Keratinocyte (primary cell): ENCODE data around the gene OR4P4. TPM values are rescaled to one million over a fixed set of nuclear protein-coding genes. Genes with fewer than 3 reads are reported as not detected.

Experiments used
- DNase-seq: peaks from one replicate; pipeline ENCODE4 v3.0.0-alpha.2; 2011; ENCODE audit warnings: low read depth, missing footprints, low spot score
- FAIRE-seq: peaks from 2 replicates; lab custom pipeline; 2011; peaks lifted over from hg19 to GRCh38; lab: Jason Lieb, UNC
- H2AFZ ChIP-seq: 2 replicates; pipeline ENCODE4 v1.6.0; 2012; ENCODE audit warnings: low read length, control low read depth, inconsistent platforms; ENCODE audit not compliant: control insufficient read depth
- H3K27ac ChIP-seq: 2 replicates; pipeline ENCODE4 v1.5.1; 2011; ENCODE audit warnings: low read length; ENCODE audit not compliant: control insufficient read depth, insufficient read depth
- H3K27me3 ChIP-seq: 3 replicates; pipeline ENCODE4 v1.6.0; 2011; ENCODE audit warnings: low read length; ENCODE audit not compliant: control insufficient read depth, insufficient read depth; ENCODE audit errors: extremely low read depth
- H3K36me3 ChIP-seq, 2 experiments: 2 replicates in 1 of 2; 3 replicates in 1 of 2; pipeline ENCODE4 v1.5.1; 2011; ENCODE audit warnings: low read length in 2 of 2, mild to moderate bottlenecking in 1 of 2; ENCODE audit not compliant: control insufficient read depth in 2 of 2, insufficient read depth in 2 of 2; ENCODE audit errors: extremely low read depth in 1 of 2
- H3K4me1 ChIP-seq: 3 replicates; pipeline ENCODE4 v1.5.1; 2011; ENCODE audit warnings: low read length; ENCODE audit not compliant: control insufficient read depth, insufficient read depth; ENCODE audit errors: extremely low read depth
- H3K4me2 ChIP-seq: 3 replicates; pipeline ENCODE4 v1.6.0; 2011; ENCODE audit warnings: low read depth, low read length; ENCODE audit not compliant: control insufficient read depth, insufficient read depth; ENCODE audit errors: extremely low read depth
- H3K4me3 ChIP-seq, 3 experiments: fragments of 200-600 bp in 1 of 3; sonication (generic) in 1 of 3; 2 replicates in 2 of 3; 3 replicates in 1 of 3; pipeline ENCODE4 v1.5.1; 2011 to 2016; ENCODE audit warnings: low read length in 3 of 3, mild to moderate bottlenecking in 3 of 3, control low read depth in 2 of 3, inconsistent platforms in 1 of 3, low read depth in 1 of 3, mixed read lengths in 1 of 3, mixed run types in 1 of 3, moderate library complexity in 1 of 3; ENCODE audit not compliant: control insufficient read depth in 2 of 3, insufficient read depth in 2 of 3; ENCODE audit errors: extremely low read depth in 1 of 3
- H3K79me2 ChIP-seq: 2 replicates; pipeline ENCODE4 v1.6.0; 2012; ENCODE audit warnings: low read length; ENCODE audit not compliant: control insufficient read depth, insufficient read depth
- H3K9ac ChIP-seq: 3 replicates; pipeline ENCODE4 v1.6.0; 2011; ENCODE audit warnings: low read length; ENCODE audit not compliant: control insufficient read depth, insufficient read depth; ENCODE audit errors: extremely low read depth
- H3K9me1 ChIP-seq: 3 replicates; pipeline ENCODE4 v1.6.0; 2011; ENCODE audit warnings: low read length; ENCODE audit not compliant: control insufficient read depth, insufficient read depth; ENCODE audit errors: extremely low read depth
- H3K9me3 ChIP-seq: 2 replicates; pipeline ENCODE4 v1.5.1; 2012; ENCODE audit warnings: low read depth, low read length; ENCODE audit not compliant: control insufficient read depth
- H4K20me1 ChIP-seq: 3 replicates; pipeline ENCODE4 v1.6.0; 2011; ENCODE audit warnings: low read length; ENCODE audit not compliant: control insufficient read depth, insufficient read depth; ENCODE audit errors: extremely low read depth
- EZH2 ChIP-seq: IDR thresholded peaks from one replicate; pipeline ENCODE4 v1.6.1; 2012; ENCODE audit warnings: inconsistent platforms, mild to moderate bottlenecking, low read length, moderate library complexity
- dilution Hi-C: fragments of 300-500 bp; cut with MboI; formaldehyde crosslinking; loops from one replicate; pipeline ENCODE4 v1.7.0; 2020; ENCODE audit warnings: low sequenced_read_pairs; ENCODE audit not compliant: extremely low pct_ligation_motif_present
- polyA minus RNA-seq, 3 experiments: library from RNA; depleted of rRNA, polyadenylated mRNA; stranded (reverse); fragments of >200 nt; gene quantifications; 1 replicate in 1 of 3; 2 replicates in 1 of 3; 3 replicates in 1 of 3; pipeline ENCODE4 v1.2.3, GENCODE V29; 2011
- polyA plus RNA-seq, 5 experiments: library from polyadenylated mRNA; depleted of rRNA in 3 of 5; stranded (reverse) in 3 of 5; stranded (forward) in 1 of 5; unstranded in 1 of 5; fragments of >200 nt; gene quantifications; 1 replicate in 1 of 5; 2 replicates in 3 of 5; 3 replicates in 1 of 5; pipeline versions ENCODE4 v1.2.1 to v1.2.3, GENCODE V29; 2011 to 2012; ENCODE audit warnings: missing spikeins in 2 of 5, low read depth in 1 of 5, low replicate concordance in 1 of 5
- TF ChIP-seq, protein P1 (sequence below), 3 experiments: IDR thresholded peaks in 1 of 3; conservative IDR thresholded peaks in 1 of 3; optimal IDR thresholded peaks in 1 of 3; 2 replicates in 2 of 3; 3 replicates in 1 of 3; pipeline versions ENCODE3 to v1.5.1; 2011; ENCODE audit warnings: low read length in 3 of 3, mild to moderate bottlenecking in 3 of 3, moderate library complexity in 2 of 3, control low read depth in 1 of 3, inconsistent platforms in 1 of 3; ENCODE audit not compliant: insufficient read depth in 2 of 3; ENCODE audit errors: extremely low read depth in 1 of 3

OR4P4 gene
- polyA plus RNA-seq (not detected in 3 replicates), polyA minus RNA-seq (not detected in 3 replicates)
- polyA plus RNA-seq (2011; ENCODE audit: low read depth), result not detected
- polyA plus RNA-seq (2011; cell fraction: cytosol; rRNA removed), result not detected in 2 replicates
- not detected in 2 replicates for polyA plus RNA-seq (2011; cell fraction: nucleus; rRNA removed)
- polyA plus RNA-seq (2012; ENCODE audit: low replicate concordance), result not detected in 2 replicates
- polyA minus RNA-seq (2011; cell fraction: cytosol; rRNA and poly(A)+ RNA removed), result not detected
- not detected in 2 replicates for polyA minus RNA-seq (2011; cell fraction: nucleus; rRNA and poly(A)+ RNA removed)

DNA sequence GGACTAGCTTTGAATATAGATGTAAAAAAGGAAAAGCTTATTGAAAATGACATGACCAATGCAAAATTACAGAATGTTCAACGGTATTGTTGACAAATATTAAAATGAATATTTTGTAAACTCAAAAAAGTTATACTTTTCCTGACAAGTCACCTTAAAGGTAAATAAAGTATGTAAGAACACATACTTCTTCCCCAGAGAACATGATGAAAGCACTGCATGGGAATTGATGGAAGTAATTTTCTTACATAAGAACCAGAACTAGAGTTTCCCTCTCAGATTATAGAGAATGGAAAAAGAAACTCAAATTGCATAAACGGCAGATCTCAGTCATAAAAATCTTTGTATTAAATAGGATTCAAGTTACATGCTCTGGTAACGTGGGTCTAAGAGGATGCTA is at the start of gene OR4P4:
OR4P4 (plus strand) TSS at position 301 of the 400 bp plus-strand sequence.
- H3K27ac ChIP-seq, result no peak within 1 kb of the TSS
- H3K27me3 ChIP-seq, result no peaks in the 10 kb centered on the region
- TF ChIP-seq EZH2, result no peak
- TF ChIP-seq, protein P1, sequence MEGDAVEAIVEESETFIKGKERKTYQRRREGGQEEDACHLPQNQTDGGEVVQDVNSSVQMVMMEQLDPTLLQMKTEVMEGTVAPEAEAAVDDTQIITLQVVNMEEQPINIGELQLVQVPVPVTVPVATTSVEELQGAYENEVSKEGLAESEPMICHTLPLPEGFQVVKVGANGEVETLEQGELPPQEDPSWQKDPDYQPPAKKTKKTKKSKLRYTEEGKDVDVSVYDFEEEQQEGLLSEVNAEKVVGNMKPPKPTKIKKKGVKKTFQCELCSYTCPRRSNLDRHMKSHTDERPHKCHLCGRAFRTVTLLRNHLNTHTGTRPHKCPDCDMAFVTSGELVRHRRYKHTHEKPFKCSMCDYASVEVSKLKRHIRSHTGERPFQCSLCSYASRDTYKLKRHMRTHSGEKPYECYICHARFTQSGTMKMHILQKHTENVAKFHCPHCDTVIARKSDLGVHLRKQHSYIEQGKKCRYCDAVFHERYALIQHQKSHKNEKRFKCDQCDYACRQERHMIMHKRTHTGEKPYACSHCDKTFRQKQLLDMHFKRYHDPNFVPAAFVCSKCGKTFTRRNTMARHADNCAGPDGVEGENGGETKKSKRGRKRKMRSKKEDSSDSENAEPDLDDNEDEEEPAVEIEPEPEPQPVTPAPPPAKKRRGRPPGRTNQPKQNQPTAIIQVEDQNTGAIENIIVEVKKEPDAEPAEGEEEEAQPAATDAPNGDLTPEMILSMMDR (optimal IDR thresholded peaks at IDR 0.05 in 1 of 3, IDR thresholded peaks at IDR 0.05 in 1 of 3, conservative IDR thresholded peaks at IDR 0.05 in 1 of 3; ENCODE audit: extremely low read depth in 1 of 3, insufficient read depth in 2 of 3, low read length in 3 of 3), result no peak
- H2AFZ ChIP-seq, result no peak within 1 kb of the TSS
- dilution Hi-C loops, result no loop called here
- no peaks in the 10 kb centered on the region for H3K4me1 ChIP-seq
- no peaks in the 10 kb centered on the region for H3K36me3 ChIP-seq
- FAIRE-seq, result no peak
- no peak within 1 kb of the TSS for H3K9ac ChIP-seq
- no peaks in the 10 kb centered on the region for H3K9me1 ChIP-seq
- DNase-seq, result no peak
- H3K4me2 ChIP-seq, result no peak within 1 kb of the TSS
- no peaks in the 10 kb centered on the region for H4K20me1 ChIP-seq
- no peak within 1 kb of the TSS for H3K4me3 ChIP-seq
- no peaks in the 10 kb centered on the region for H3K9me3 ChIP-seq
- H3K79me2 ChIP-seq, result no peaks in the 10 kb centered on the region

GRCh38 chr11:55607545-55607944 is 27.4 kb upstream of the OR4P4 start, which contains the start of gene OR4C11:
TSS of gene OR4C11 (minus strand) at chr11:55607645. CDS start at chr11:55604373, 3,272 bp downstream.
- FAIRE-seq (no peak), DNase-seq (no peak)
- Histone ChIP-seq H3K9me3 (peaks cover 2% of the 10 kb centered on the region), H3K27me3 (no peaks in the 10 kb centered on the region), H3K4me2 (no peak within 1 kb of the TSS), H3K36me3 (no peaks in the 10 kb centered on the region), H3K4me3 (no peak within 1 kb of the TSS), H3K9me1 (no peaks in the 10 kb centered on the region), H2AFZ (no peak within 1 kb of the TSS), H3K79me2 (no peaks in the 10 kb centered on the region), H3K9ac (no peak within 1 kb of the TSS), H4K20me1 (no peaks in the 10 kb centered on the region), H3K4me1 (no peaks in the 10 kb centered on the region), H3K27ac (no peak within 1 kb of the TSS)
- dilution Hi-C loops, result no loop called here
- TF ChIP-seq, protein P1 (optimal IDR thresholded peaks at IDR 0.05 in 1 of 3, IDR thresholded peaks at IDR 0.05 in 1 of 3, conservative IDR thresholded peaks at IDR 0.05 in 1 of 3; ENCODE audit: extremely low read depth in 1 of 3, insufficient read depth in 2 of 3, low read length in 3 of 3), result no peak
- no peak for TF ChIP-seq EZH2
